Motor neuron (in vitro differentiated cells): Measurements from ENCODE around the gene DACH2. TPM values are rescaled to one million over a fixed set of nuclear protein-coding genes. Genes with fewer than 3 reads are reported as not detected.

Experiments used
- ATAC-seq, 8 experiments: fragments of 200-7000 bp; cut with Tn5 transposase; replicated peaks in 6 of 8; 2 replicates each; pipeline ENCODE4 v1.8.0; 2021; ENCODE audit warnings: mild to moderate bottlenecking in 8 of 8, moderate library complexity in 8 of 8
- H3K27ac ChIP-seq, 2 donors: fragments of 250-450 bp; sonication (Bioruptor Pico); 2 replicates each; pipeline ENCODE4 v1.9.0; 2021; ENCODE audit warnings: antibody characterized with exemption in 2 of 2, mild to moderate bottlenecking in 2 of 2, moderate library complexity in 1 of 2
- H3K4me1 ChIP-seq, 2 donors: fragments of 250-450 bp; sonication (Bioruptor Pico); replicated peaks in 1 of 2; 2 replicates each; pipeline ENCODE4 v1.6.1; 2021; ENCODE audit warnings: antibody characterized with exemption in 2 of 2, mild to moderate bottlenecking in 2 of 2, moderate library complexity in 1 of 2
- H3K4me3 ChIP-seq, 5 donors: fragments of 250-450 bp; sonication (Bioruptor Pico); 2 replicates each; pipeline ENCODE4 v1.9.0; 2021; ENCODE audit warnings: antibody characterized with exemption in 5 of 5, mild to moderate bottlenecking in 5 of 5, moderate library complexity in 4 of 5
- WGBS, 10 experiments: fragments of 450-650 bp; shearing (Covaris generic); methylation state at CpG; one replicate each; pipeline ENCODE4 v1.0.0; 2022; 5-methylcytosine and 5-hydroxymethylcytosine counted together
- in situ Hi-C, 9 experiments: fragments of 400-800 bp; cut with MboI; loops; one replicate each; pipeline ENCODE4 v1.15.0; 2021; ENCODE audit warnings: low sequenced_read_pairs in 9 of 9, low pct_unique_long_range_greater_than_20kb in 2 of 9; ENCODE audit not compliant: unreplicated experiment in 9 of 9
- total RNA-seq, 8 experiments: library from RNA; unstranded; fragments of 300-600 nt; gene quantifications; 2 replicates each; pipeline versions ENCODE4 v1.2.3 to v1.2.4, GENCODE V29; 2022

Gene DACH2
- total RNA-seq, 8 experiments from 2014 or later = 0.35 to 14.6 (median 12.6) TPM; not detected in 1

- WGBS, 10 experiments = 29% methylated on average over 2 of the region's 4 CpGs; no CpG with 5 or more reads in 9 of the 10 experiments
- no peak for ATAC-seq
- no peak overlapping the region for H3K4me3 ChIP-seq
- H3K4me1 ChIP-seq = no peaks in the 10 kb centered on the region
- in situ Hi-C loops = no loop called here
- H3K27ac ChIP-seq = no peak overlapping the region
Measured at GRCh38 chrX:86348669-86349068, 200.4 kb downstream of the DACH2 start.

- ATAC-seq = no peak
- in situ Hi-C loops = no loop called here
- Histone ChIP-seq H3K4me3 (no peak overlapping the region), H3K27ac (no peak overlapping the region), H3K4me1 (no peaks in the 10 kb centered on the region)
- WGBS, 10 experiments = 7 to 85% (median 80%) methylated on average over 1 to 7 of the region's 11 CpGs; no CpG with 5 or more reads in 7 of the 10 experiments
Measured at GRCh38 chrX:86349115-86349514, 200.9 kb downstream of the DACH2 start.

DNA sequence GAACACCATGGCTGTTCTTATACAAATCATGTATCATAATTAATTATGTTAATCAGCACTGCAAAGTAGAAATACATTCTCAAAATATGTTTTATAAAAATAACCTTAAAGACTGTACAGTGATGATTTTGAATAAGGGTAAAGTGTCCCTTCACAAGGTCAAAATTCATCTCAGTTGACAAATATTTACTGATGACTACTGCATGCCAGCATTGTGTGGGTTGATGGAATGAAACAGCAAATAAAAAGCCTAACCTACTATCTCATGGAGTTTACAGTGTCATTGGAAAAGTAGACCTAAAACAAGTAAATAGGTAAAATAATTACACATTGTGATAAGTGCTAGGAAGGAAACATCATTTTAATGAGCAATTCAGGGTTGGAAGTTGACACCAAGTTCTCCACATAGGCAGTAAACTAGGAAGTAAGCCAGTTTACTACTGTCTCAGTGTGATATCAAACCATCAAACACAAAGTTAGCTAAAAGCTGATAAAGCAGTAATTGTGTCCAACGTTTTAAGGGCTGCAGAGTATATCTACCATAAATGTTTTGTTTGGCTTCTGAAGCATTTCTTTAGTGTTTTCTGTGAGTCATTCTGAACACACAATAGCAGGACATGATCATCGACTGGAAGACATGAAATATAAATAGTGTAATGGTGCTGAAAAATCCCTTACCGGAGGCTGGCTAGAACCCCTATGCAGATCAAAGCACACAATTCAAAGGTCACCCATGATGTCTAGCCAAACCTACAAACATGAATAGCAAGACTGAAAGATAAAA is 221.8 kb downstream of the DACH2 start:
- ATAC-seq = no peak
- 0 to 71% (median 50%) methylated on average over 1 to 3 of the region's 3 CpGs; no CpG with 5 or more reads in 5 of the 10 experiments for WGBS, 10 experiments
- in situ Hi-C loops = no loop called here
- Histone ChIP-seq H3K4me3 (no peak overlapping the region), H3K4me1 (no peaks in the 10 kb centered on the region), H3K27ac (no peak overlapping the region)

GRCh38 chrX:86370927-86371326 is 222.7 kb downstream of the DACH2 start:
- no peak for ATAC-seq
- Histone ChIP-seq H3K27ac (no peak overlapping the region), H3K4me3 (no peak overlapping the region), H3K4me1 (no peaks in the 10 kb centered on the region)
- WGBS, 10 experiments = 0 to 100% (median 57%) methylated on average over 1 of the region's 1 CpG; no CpG with 5 or more reads in 6 of the 10 experiments
- in situ Hi-C loops = no loop called here

GRCh38 chrX:86379209-86379608 is 231.0 kb downstream of the DACH2 start:
- no peak overlapping the region for H3K4me3 ChIP-seq
- H3K4me1 ChIP-seq = peaks cover 0 to 2% of the 10 kb centered on the region in 2 donors
- no peak for ATAC-seq
- no peak overlapping the region for H3K27ac ChIP-seq
- in situ Hi-C loops = no loop called here

DNA sequence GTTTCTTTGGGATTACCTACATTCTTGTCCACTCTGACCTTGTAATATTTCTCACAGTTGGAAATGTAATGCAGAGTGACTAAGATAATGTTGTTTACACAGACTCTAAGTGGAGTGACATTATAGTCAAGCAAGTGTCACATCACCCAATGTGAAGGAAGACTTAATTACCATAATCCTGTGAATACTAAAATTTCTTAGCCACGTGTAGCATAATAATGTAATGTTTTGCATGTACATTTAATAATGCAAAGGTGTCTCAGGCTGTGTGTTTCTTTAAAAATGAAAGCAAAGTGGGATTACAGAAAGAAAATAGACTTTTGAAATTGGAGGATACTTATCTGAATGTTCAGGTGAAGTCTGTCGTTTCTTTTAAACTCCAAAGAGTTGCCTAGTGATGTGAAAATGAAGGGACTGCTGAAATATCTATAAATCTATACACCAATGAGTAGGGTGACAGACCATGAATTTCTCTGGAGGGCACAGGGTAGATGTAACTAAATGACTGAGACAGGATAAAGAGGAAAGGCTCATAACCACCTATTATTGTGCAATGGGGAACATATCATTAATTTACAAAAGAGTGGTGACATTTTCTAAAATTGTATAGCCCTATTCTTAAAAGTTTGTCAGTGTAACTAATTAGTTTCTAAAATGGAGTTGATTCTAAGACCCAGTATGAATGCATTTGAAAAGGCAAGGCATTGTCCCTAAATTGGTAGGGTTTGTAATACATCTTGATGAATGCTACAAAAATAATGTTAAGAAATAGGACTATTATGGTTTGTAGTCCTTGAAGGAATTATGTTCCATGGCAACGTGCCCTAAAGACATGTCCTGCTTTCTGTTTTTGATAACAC is 235.7 kb downstream of the DACH2 start:
- ATAC-seq = peak in 3 of 8 experiments; percentile 16 to 42 (median 24)
- Histone ChIP-seq H3K4me3 (no peak overlapping the region), H3K4me1 (peaks cover 0 to 2% of the 10 kb centered on the region in 2 donors), H3K27ac (no peak overlapping the region)
- WGBS, 10 experiments = 0 to 45% (median 10%) methylated on average over 1 to 3 of the region's 3 CpGs; no CpG with 5 or more reads in 2 of the 10 experiments
- in situ Hi-C loops = no loop called here

- in situ Hi-C loops = no loop called here
- no peaks in the 10 kb centered on the region for H3K4me1 ChIP-seq
- ATAC-seq = no peak
- whole genome bisulfite sequencing, 10 experiments = 0 to 92% (median 75%) methylated on average over 1 to 4 of the region's 4 CpGs; no CpG with 5 or more reads in 4 of the 10 experiments
- H3K4me3 ChIP-seq = no peak overlapping the region
- no peak overlapping the region for H3K27ac ChIP-seq
Measured at GRCh38 chrX:86407371-86407770, 259.1 kb downstream of the DACH2 start.

DNA sequence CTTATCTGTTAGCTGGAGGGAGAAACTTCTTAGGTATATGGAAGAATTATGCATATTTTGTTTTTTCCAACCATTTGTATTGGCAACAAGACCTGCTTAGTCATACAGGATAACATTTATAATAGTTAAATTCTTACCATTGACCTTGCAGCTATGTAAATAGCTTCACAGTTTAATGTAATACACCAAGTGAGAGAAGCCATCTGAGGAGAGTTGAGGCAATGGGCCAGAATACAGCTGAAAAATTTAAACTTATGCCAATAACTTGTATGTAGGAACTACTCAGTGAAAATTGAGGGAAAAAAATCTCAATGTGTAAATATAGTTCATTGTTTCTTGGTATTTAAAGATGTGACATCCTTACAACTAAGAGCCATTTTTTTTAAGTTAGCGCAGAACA is 273.5 kb downstream of the DACH2 start:
- no peak overlapping the region for H3K4me3 ChIP-seq
- in situ Hi-C loops = no loop called here
- no peak for ATAC-seq
- H3K27ac ChIP-seq = no peak overlapping the region
- no peaks in the 10 kb centered on the region for H3K4me1 ChIP-seq
- 0 to 100% (median 74%) methylated on average over 1 of the region's 1 CpG; no CpG with 5 or more reads in 4 of the 10 experiments for WGBS, 10 experiments

DNA sequence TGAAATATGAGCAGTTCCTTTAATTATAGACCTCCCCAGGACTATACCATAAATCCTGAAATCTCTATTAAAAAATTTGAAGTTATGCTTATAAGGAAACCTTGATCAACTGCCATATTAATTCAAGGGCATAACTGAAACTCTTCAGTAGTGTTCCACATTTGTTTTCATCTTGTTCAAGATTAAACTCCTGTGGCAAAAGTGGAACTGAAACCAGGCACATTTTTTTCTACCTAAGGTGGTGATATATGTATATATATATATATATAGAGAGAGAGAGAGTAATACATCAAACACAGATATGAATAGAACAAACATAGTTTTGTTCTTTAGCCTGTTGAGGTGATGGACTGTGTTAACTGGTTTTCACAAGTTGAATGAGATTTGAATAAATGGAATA is 287.9 kb downstream of the DACH2 start:
- Histone ChIP-seq H3K4me3 (no peak overlapping the region), H3K4me1 (no peaks in the 10 kb centered on the region), H3K27ac (no peak overlapping the region)
- in situ Hi-C loops = no loop called here
- no peak for ATAC-seq

DNA sequence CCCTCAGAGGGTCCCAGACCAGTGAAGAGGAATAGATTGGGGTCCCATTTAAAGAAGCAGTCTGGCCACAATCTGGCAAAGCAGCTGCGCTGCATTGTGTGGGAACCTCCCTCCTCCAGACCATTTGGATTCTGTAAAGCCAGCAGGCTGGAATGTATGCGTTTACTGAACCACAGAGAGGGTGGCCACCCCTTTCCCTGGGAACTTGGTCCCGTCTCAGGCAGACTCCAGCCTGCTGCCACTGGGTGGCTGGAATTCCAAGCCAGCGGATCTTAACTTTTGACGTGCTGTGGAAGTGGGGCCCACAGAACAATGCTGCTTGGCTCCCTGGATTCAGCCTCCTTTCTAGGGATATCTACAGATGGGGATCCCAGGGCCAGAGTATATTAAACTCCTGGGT is 307.2 kb downstream of the DACH2 start:
- no peak overlapping the region for H3K27ac ChIP-seq
- WGBS, 10 experiments = 0 to 92% methylated on average over 2 to 3 of the region's 5 CpGs; no CpG with 5 or more reads in 8 of the 10 experiments
- H3K4me3 ChIP-seq = no peak overlapping the region
- in situ Hi-C loops = no loop called here
- ATAC-seq = no peak
- H3K4me1 ChIP-seq = no peaks in the 10 kb centered on the region

- Histone ChIP-seq H3K27ac (no peak overlapping the region), H3K4me1 (no peaks in the 10 kb centered on the region), H3K4me3 (no peak overlapping the region)
- 0 to 100% (median 50%) methylated on average over 1 to 3 of the region's 3 CpGs; no CpG with 5 or more reads in 2 of the 10 experiments for WGBS, 10 experiments
- in situ Hi-C loops = no loop called here
- ATAC-seq = no peak
Measured at GRCh38 chrX:86460760-86461159, 312.5 kb downstream of the DACH2 start.

- Histone ChIP-seq H3K27ac (no peak overlapping the region), H3K4me1 (no peaks in the 10 kb centered on the region), H3K4me3 (no peak overlapping the region)
- in situ Hi-C loops = no loop called here
- 0 to 100% (median 100%) methylated on average over 1 of the region's 1 CpG; no CpG with 5 or more reads in 3 of the 10 experiments for WGBS, 10 experiments
- no peak for ATAC-seq
Measured at GRCh38 chrX:86504297-86504696, 356.0 kb downstream of the DACH2 start.

GRCh38 chrX:86507331-86507730 is 359.1 kb downstream of the DACH2 start:
- 0 to 40% (median 17%) methylated on average over 1 to 2 of the region's 2 CpGs; no CpG with 5 or more reads in 3 of the 10 experiments for WGBS, 10 experiments
- Histone ChIP-seq H3K4me1 (peaks cover 0 to 4% of the 10 kb centered on the region in 2 donors), H3K27ac (no peak overlapping the region), H3K4me3 (no peak overlapping the region)
- ATAC-seq = no peak
- in situ Hi-C loops = no loop called here
